GM12878 (cell line): Measurements from ENCODE around the gene PDLIM5. TPM values are rescaled to one million over a fixed set of nuclear protein-coding genes. Genes with fewer than 3 reads are reported as not detected.

Source experiments
- ATAC-seq: fragments of 200-7000 bp; cut with Tn5 transposase; 3 replicates; pipeline ENCODE4 v1.9.1; 2020; ENCODE audit warnings: mild to moderate bottlenecking, moderate library complexity
- BruUV-seq: library from RNA; stranded (reverse); fragments of 400-500 nt; replicated peaks from 2 replicates; lab custom pipeline; 2021; lab: Mats Ljungman, UMichigan
- CTCF ChIA-PET: fragments of 300-600 bp; sonication (Branson Sonifier 250); formaldehyde crosslinking; extraction: SDS; loops from one replicate; lab custom pipeline; 2021; ENCODE audit warnings: inconsistent platforms; lab: Yijun Ruan, JAX
- POLR2A ChIA-PET: fragments of 350-600 bp; formaldehyde crosslinking; extraction: SDS; loops from one replicate; lab custom pipeline; 2021; ENCODE audit warnings: inconsistent platforms; lab: Charles Lee
- RAD21 ChIA-PET: fragments of 300-600 bp; sonication (Branson Sonifier 250); formaldehyde crosslinking; loops from one replicate; lab custom pipeline; 2023; ENCODE audit warnings: antibody characterized with exemption; ENCODE audit not compliant: unreplicated experiment; lab: Charles Lee
- SMC1A ChIA-PET: fragments of 300-600 bp; sonication (Branson Sonifier 250); formaldehyde crosslinking; loops from one replicate; lab custom pipeline; 2023; ENCODE audit not compliant: unreplicated experiment, uncharacterized antibody; lab: Charles Lee
- DNase-seq: peaks from one replicate; pipeline ENCODE4 v3.0.0-alpha.2; 2011; ENCODE audit warnings: low read depth, low spot score
- FAIRE-seq: peaks from 3 replicates; lab custom pipeline; 2011; peaks lifted over from hg19 to GRCh38; lab: Jason Lieb, UNC
- H2AFZ ChIP-seq: 2 replicates; pipeline ENCODE4 v1.6.0; 2011; ENCODE audit warnings: low read depth, low read length, control low read depth; ENCODE audit not compliant: control insufficient read depth
- H3K27ac ChIP-seq: 2 replicates; pipeline ENCODE4 v1.5.1; 2011; ENCODE audit warnings: control low read depth; ENCODE audit not compliant: control insufficient read depth, insufficient read depth
- H3K27me3 ChIP-seq, 2 experiments: replicated peaks in 1 of 2; 2 replicates each; pipeline versions ENCODE4 v1.6.0 to v1.6.1; 2011; ENCODE audit warnings: low read length in 1 of 2; ENCODE audit not compliant: control insufficient read depth in 2 of 2, insufficient read depth in 2 of 2
- H3K36me3 ChIP-seq, 2 experiments: 2 replicates each; pipeline ENCODE4 v1.5.1; 2011; ENCODE audit warnings: low read length in 1 of 2; ENCODE audit not compliant: control insufficient read depth in 2 of 2, insufficient read depth in 2 of 2
- H3K4me1 ChIP-seq: 2 replicates; pipeline ENCODE4 v1.6.1; 2011; ENCODE audit warnings: mild to moderate bottlenecking, low read length, moderate library complexity, mixed read lengths; ENCODE audit not compliant: control insufficient read depth, insufficient read depth
- H3K4me2 ChIP-seq: 2 replicates; pipeline ENCODE4 v1.6.0; 2011; ENCODE audit warnings: control low read depth; ENCODE audit not compliant: control insufficient read depth, insufficient read depth
- H3K4me3 ChIP-seq: fragments of 200-600 bp; sonication (generic); 2 replicates; pipeline ENCODE4 v1.5.1; 2016
- H3K79me2 ChIP-seq: 2 replicates; pipeline ENCODE4 v1.6.0; 2011; ENCODE audit warnings: low read length; ENCODE audit not compliant: control insufficient read depth, insufficient read depth
- H3K9ac ChIP-seq: 2 replicates; pipeline ENCODE4 v1.8.0; 2011; ENCODE audit warnings: low read length, control low read depth, mixed read lengths; ENCODE audit not compliant: control insufficient read depth, insufficient read depth
- H3K9me3 ChIP-seq: replicated peaks from 3 replicates; pipeline ENCODE4 v1.5.1; 2011; ENCODE audit warnings: mild to moderate bottlenecking, low read length; ENCODE audit not compliant: control insufficient read depth, insufficient read depth
- H4K20me1 ChIP-seq: 2 replicates; pipeline ENCODE4 v1.6.0; 2011; ENCODE audit not compliant: control insufficient read depth, insufficient read depth
- ATF3 ChIP-seq: IDR thresholded peaks from 2 replicates; pipeline ENCODE4 v1.6.1; 2011; ENCODE audit warnings: low read depth, mild to moderate bottlenecking, low read length, moderate library complexity, borderline replicate concordance; ENCODE audit errors: extremely low read depth
- CTCF ChIP-seq, 3 experiments: IDR thresholded peaks in 2 of 3; conservative IDR thresholded peaks in 1 of 3; 2 replicates each; pipeline ENCODE4 v1.5.1; 2011; ENCODE audit warnings: low read depth in 3 of 3, low read length in 3 of 3, mild to moderate bottlenecking in 3 of 3, control low read depth in 2 of 3, moderate library complexity in 2 of 3, inconsistent platforms in 1 of 3, mixed read lengths in 1 of 3; ENCODE audit not compliant: control insufficient read depth in 2 of 3, insufficient read depth in 1 of 3; ENCODE audit errors: extremely low read depth in 1 of 3
- KAT2A ChIP-seq: conservative IDR thresholded peaks from 2 replicates; pipeline ENCODE4 v1.6.1; 2011; ENCODE audit warnings: low read depth, low read length; ENCODE audit not compliant: control insufficient read depth
- NKRF ChIP-seq: fragments of 450-650 bp; conservative IDR thresholded peaks from 2 replicates; pipeline ENCODE4 v1.6.1; 2017; ENCODE audit warnings: mild to moderate bottlenecking, moderate library complexity
- NR2C2 ChIP-seq: IDR thresholded peaks from 2 replicates; pipeline ENCODE4 v1.6.1; 2011; ENCODE audit warnings: borderline replicate concordance, low read depth; ENCODE audit not compliant: control insufficient read depth, insufficient read length
- NRF1 ChIP-seq: conservative IDR thresholded peaks from 2 replicates; pipeline ENCODE4 v1.6.1; 2011; ENCODE audit warnings: mild to moderate bottlenecking, low read depth, low read length, improper control_type of control experiment
- TBL1XR1 ChIP-seq: IDR thresholded peaks from 2 replicates; pipeline ENCODE4 v1.6.1; 2012; ENCODE audit warnings: low read depth, low read length, improper control_type of control experiment
- YY1 ChIP-seq: IDR thresholded peaks from 2 replicates; pipeline ENCODE4 v1.6.1; 2011; ENCODE audit warnings: low read depth, mild to moderate bottlenecking, low read length
- ZNF217 ChIP-seq: fragments of 450-650 bp; IDR thresholded peaks from 2 replicates; pipeline ENCODE4 v1.6.1; 2017; ENCODE audit warnings: antibody characterized with exemption, mild to moderate bottlenecking
- ZNF592 ChIP-seq: fragments of 450-650 bp; IDR thresholded peaks from 2 replicates; pipeline ENCODE4 v1.6.1; 2017; ENCODE audit warnings: mild to moderate bottlenecking, moderate library complexity
- WGBS: methylation state at CpG from one replicate; pipeline ENCODE4 v1.1.6; 2016; ENCODE audit warnings: low lambda C conversion rate; ENCODE audit not compliant: insufficient replicate concordance, insufficient coverage; ENCODE audit errors: missing lambda C conversion rate; 5-methylcytosine and 5-hydroxymethylcytosine counted together
- in situ Hi-C: fragments of 300-500 bp; cut with MboI; formaldehyde crosslinking; loops from 9 replicates; pipeline ENCODE4 v1.14.3; 2018; ENCODE audit warnings: mixed read lengths
- intact Hi-C: fragments of 100-400 bp; cut with micrococcal nuclease; formaldehyde crosslinking; loops from one replicate; pipeline ENCODE4 v1.14.2; 2022; ENCODE audit not compliant: unreplicated experiment
- polyA plus RNA-seq, 11 experiments: library from polyadenylated mRNA; depleted of rRNA in 4 of 11; unstranded in 6 of 11; stranded (reverse) in 5 of 11; fragments of >200 nt; fragmentation: Nextera tagmentation in 4 of 11; fragmentation: Illumina TruSeq in 1 of 11; extraction: Ambion mirVana in 4 of 11; extraction: Trizol in 1 of 11; gene quantifications; 1 replicate in 1 of 11; 2 replicates in 10 of 11; pipeline versions ENCODE4 v1.2.1 to v1.2.3, GENCODE V29; 2011 to 2016; ENCODE audit warnings: inconsistent platforms in 2 of 11, missing spikeins in 2 of 11, low read depth in 1 of 11
- total RNA-seq, 4 experiments: library from RNA; depleted of rRNA in 3 of 4; stranded (reverse); fragments of >200 nt in 3 of 4; fragmentation: Illumina TruSeq in 1 of 4; extraction: Trizol in 1 of 4; gene quantifications; 2 replicates each; pipeline versions ENCODE4 v1.2.1 to v1.2.3, GENCODE V29; 2013 to 2021

Gene PDLIM5
- total and polyA plus RNA-seq, 10 of the 15 experiments (the other 5 are each of a cell fraction or from before 2014, with no cell fraction given) = 10.0 to 52.9 (median 20.7) TPM

GRCh38 chr4:94409375-94409679 is 42.4 kb upstream of the PDLIM5 start:
- no peak for FAIRE-seq
- in situ Hi-C loops = loop anchor here (5.0 kb wide), 1 partner anchor 188 kb away; no protein-coding TSS in a partner anchor
- WGBS = 96% methylated on average over 1 of the region's 1 CpG
- no peak for TF ChIP-seq YY1
- no peak for TF ChIP-seq TBL1XR1
- no peak for TF ChIP-seq KAT2A
- TF ChIP-seq NRF1 = no peak
- TF ChIP-seq ZNF592 = no peak
- no peak for TF ChIP-seq ZNF217
- no peak for TF ChIP-seq NKRF
- TF ChIP-seq NR2C2 = no peak
- no peak for TF ChIP-seq ATF3
- no peak for TF ChIP-seq CTCF (IDR thresholded peaks at IDR 0.05 in 2 of 3, conservative IDR thresholded peaks at IDR 0.05 in 1 of 3; ENCODE audit: control insufficient read depth in 2 of 3, extremely low read depth in 1 of 3, insufficient read depth in 1 of 3, low read depth in 3 of 3, low read length in 3 of 3)
- CTCF ChIA-PET = interaction anchor here (0.7 to 4.0 kb wide), 6 partner anchors 13 to 191 kb away, joined by 3 to 32 read pairs (median 17); no protein-coding TSS in a partner anchor
- Histone ChIP-seq H3K4me1 (no peaks in the 10 kb centered on the region), H3K4me3 (no peak overlapping the region), H3K9me3 (no peaks in the 10 kb centered on the region), H3K9ac (no peak overlapping the region), H3K4me2 (no peak overlapping the region), H2AFZ (no peak overlapping the region), H3K79me2 (no peaks in the 10 kb centered on the region), H3K27ac (no peak overlapping the region), H3K27me3 (peaks cover 0 to 3% of the 10 kb centered on the region in 2 experiments; a peak in 1 of 4 replicates), H4K20me1 (no peaks in the 10 kb centered on the region), H3K36me3 (no peaks in the 10 kb centered on the region)
- intact Hi-C loops = no loop called here
- POLR2A ChIA-PET = interaction anchor here (0.6 kb wide), 1 partner anchor 40 kb away, joined by 3 read pairs; no protein-coding TSS in a partner anchor
- RAD21 ChIA-PET = interaction anchor here (0.9 to 1.4 kb wide), 3 partner anchors 41 to 212 kb away, joined by 3 to 4 read pairs (median 4); no protein-coding TSS in a partner anchor
- no peak for DNase-seq
- ATAC-seq = no peak
- no TSS peak for BruUV-seq
- SMC1A ChIA-PET = interaction anchor here (1.0 to 3.6 kb wide), 4 partner anchors 8 to 200 kb away, joined by 3 to 14 read pairs (median 5); no protein-coding TSS in a partner anchor
